Stomach (tissue), 4 donors: ENCODE results near the gene IL17RC.

ENCODE experiments used
- POLR2A ChIP-seq, 4 donors: fragments of 450-650 bp; IDR thresholded peaks; one replicate each; pipeline ENCODE4 v1.6.1; 2016; ENCODE audit warnings: antibody characterized with exemption in 4 of 4, control low read depth in 2 of 4, mild to moderate bottlenecking in 1 of 4, moderate library complexity in 1 of 4
- TF ChIP-seq, protein P1 (sequence below), 7 experiments: fragments of 450-650 bp in 4 of 7; fragments of 200-600 bp in 3 of 7; sonication (generic) in 3 of 7; IDR thresholded peaks; one replicate each; pipeline ENCODE4 v1.5.1; 2016 to 2019; ENCODE audit warnings: antibody characterized with exemption in 7 of 7, control low read depth in 2 of 7, mild to moderate bottlenecking in 1 of 7

DNA sequence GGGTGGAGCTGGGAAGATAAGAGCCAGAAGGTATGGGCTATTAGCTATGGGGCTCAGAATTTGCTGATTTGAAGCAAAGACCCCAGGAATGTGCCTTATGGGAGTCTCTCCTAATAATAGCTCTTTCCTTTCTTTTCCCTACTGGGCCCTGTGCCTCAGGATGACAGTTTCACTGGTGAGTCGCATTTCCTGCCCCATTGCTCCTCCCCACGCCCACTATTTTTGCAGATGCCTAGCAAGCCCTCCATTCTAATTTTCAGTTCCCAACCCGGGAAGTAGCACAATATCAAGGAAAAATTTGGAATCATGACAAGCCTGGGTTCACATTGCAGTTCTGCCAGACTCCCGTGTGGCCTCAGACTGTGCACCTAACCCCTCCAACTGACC lies 13.7 kb upstream of the IL17RC start:
- no peak for TF ChIP-seq POLR2A (IDR thresholded peaks at IDR 0.05)
- TF ChIP-seq, protein P1, sequence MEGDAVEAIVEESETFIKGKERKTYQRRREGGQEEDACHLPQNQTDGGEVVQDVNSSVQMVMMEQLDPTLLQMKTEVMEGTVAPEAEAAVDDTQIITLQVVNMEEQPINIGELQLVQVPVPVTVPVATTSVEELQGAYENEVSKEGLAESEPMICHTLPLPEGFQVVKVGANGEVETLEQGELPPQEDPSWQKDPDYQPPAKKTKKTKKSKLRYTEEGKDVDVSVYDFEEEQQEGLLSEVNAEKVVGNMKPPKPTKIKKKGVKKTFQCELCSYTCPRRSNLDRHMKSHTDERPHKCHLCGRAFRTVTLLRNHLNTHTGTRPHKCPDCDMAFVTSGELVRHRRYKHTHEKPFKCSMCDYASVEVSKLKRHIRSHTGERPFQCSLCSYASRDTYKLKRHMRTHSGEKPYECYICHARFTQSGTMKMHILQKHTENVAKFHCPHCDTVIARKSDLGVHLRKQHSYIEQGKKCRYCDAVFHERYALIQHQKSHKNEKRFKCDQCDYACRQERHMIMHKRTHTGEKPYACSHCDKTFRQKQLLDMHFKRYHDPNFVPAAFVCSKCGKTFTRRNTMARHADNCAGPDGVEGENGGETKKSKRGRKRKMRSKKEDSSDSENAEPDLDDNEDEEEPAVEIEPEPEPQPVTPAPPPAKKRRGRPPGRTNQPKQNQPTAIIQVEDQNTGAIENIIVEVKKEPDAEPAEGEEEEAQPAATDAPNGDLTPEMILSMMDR (IDR thresholded peaks at IDR 0.05), result no peak
